ENCODE results near the gene L1CAM. TPM values are rescaled to one million over a fixed set of nuclear protein-coding genes. Genes with fewer than 3 reads are reported as not detected.

Gene L1CAM
- total and polyA plus RNA-seq, 2 experiments from 2014 or later, result 0.86 to 1.5 TPM

GRCh38 chrX:153870288-153870690, 15.7 kb downstream of the L1CAM start:
- TF ChIP-seq CTCF (IDR thresholded peaks at IDR 0.05; ENCODE audit: low read depth, low read length), result no peak
- DNase-seq (ENCODE audit: low read depth in 1 of 2, low spot score in 1 of 2), result no peak

GRCh38 chrX:153869473-153870287, 16.3 kb downstream of the L1CAM start:
- Histone ChIP-seq H3K27ac (no peak overlapping the region), H3K4me3 (no peak overlapping the region), H3K4me1 (ENCODE audit: low read depth) (no peaks in the 10 kb centered on the region), H3K9me3 (ENCODE audit: low read depth) (no peaks in the 10 kb centered on the region), H3K27me3 (no peaks in the 10 kb centered on the region), H3K36me3 (no peaks in the 10 kb centered on the region)
- no peak for DNase-seq (ENCODE audit: low read depth in 1 of 2, low spot score in 1 of 2)
- no peak for TF ChIP-seq CTCF (IDR thresholded peaks at IDR 0.05; ENCODE audit: low read depth, low read length)

More at GRCh38 chrX:153870288-153870690, 15.7 kb downstream of the L1CAM start:
- H3K9me3 ChIP-seq (ENCODE audit: low read depth), result no peaks in the 10 kb centered on the region
- no peak overlapping the region for H3K4me3 ChIP-seq
- H3K36me3 ChIP-seq, result no peaks in the 10 kb centered on the region
- H3K27ac ChIP-seq, result no peak overlapping the region
- no peaks in the 10 kb centered on the region for H3K27me3 ChIP-seq
- H3K4me1 ChIP-seq (ENCODE audit: low read depth), result no peaks in the 10 kb centered on the region

- no peak for DNase-seq (ENCODE audit: low read depth in 1 of 2, low spot score in 1 of 2)
- no peaks in the 10 kb centered on the region for H3K27me3 ChIP-seq
- no peak overlapping the region for H3K27ac ChIP-seq
- no peak for TF ChIP-seq CTCF (IDR thresholded peaks at IDR 0.05; ENCODE audit: low read depth, low read length)
- no peaks in the 10 kb centered on the region for H3K36me3 ChIP-seq
- no peaks in the 10 kb centered on the region for H3K4me1 ChIP-seq (ENCODE audit: low read depth)
- no peak overlapping the region for H3K4me3 ChIP-seq
- no peaks in the 10 kb centered on the region for H3K9me3 ChIP-seq (ENCODE audit: low read depth)
Measured at GRCh38 chrX:153868576-153869472, 17.1 kb downstream of the L1CAM start.

- H3K27me3 ChIP-seq, result no peaks in the 10 kb centered on the region
Measured at GRCh38 chrX:153867671-153868070, 18.3 kb downstream of the L1CAM start.

More at GRCh38 chrX:153867671-153868070, 18.3 kb downstream of the L1CAM start:
- TF ChIP-seq CTCF (IDR thresholded peaks at IDR 0.05; ENCODE audit: low read depth, low read length), result no peak
- Histone ChIP-seq H3K4me3 (no peak overlapping the region), H3K4me1 (ENCODE audit: low read depth) (no peaks in the 10 kb centered on the region), H3K27ac (no peak overlapping the region), H3K9me3 (ENCODE audit: low read depth) (no peaks in the 10 kb centered on the region), H3K36me3 (no peaks in the 10 kb centered on the region)
- DNase-seq (ENCODE audit: low read depth in 1 of 2, low spot score in 1 of 2), result no peak
